Astrocyte (in vitro differentiated cells and primary cell): ENCODE data around the gene ALDH3A1. TPM values are rescaled to one million over a fixed set of nuclear protein-coding genes. Genes with fewer than 3 reads are reported as not detected.

ENCODE experiments used
- DNase-seq: peaks from one replicate; pipeline ENCODE4 v3.0.0-alpha.2; 2010; ENCODE audit warnings: low read depth
- FAIRE-seq: peaks from 2 replicates; lab custom pipeline; 2011; peaks lifted over from hg19 to GRCh38; lab: Jason Lieb, UNC
- H2AFZ ChIP-seq: 2 replicates; pipeline ENCODE4 v1.6.0; 2012; ENCODE audit warnings: low read depth, low read length, inconsistent platforms
- H3K27ac ChIP-seq: 2 replicates; pipeline ENCODE4 v1.5.1; 2011; ENCODE audit warnings: low read depth, low read length, inconsistent platforms
- H3K27me3 ChIP-seq: 2 replicates; pipeline ENCODE4 v1.6.0; 2011; ENCODE audit warnings: low read length, inconsistent platforms; ENCODE audit not compliant: insufficient read depth
- H3K36me3 ChIP-seq: 2 replicates; pipeline ENCODE4 v1.5.1; 2011; ENCODE audit warnings: low read length, inconsistent platforms; ENCODE audit not compliant: insufficient read depth
- H3K4me1 ChIP-seq: 2 replicates; pipeline ENCODE4 v1.5.1; 2011; ENCODE audit warnings: low read length, inconsistent platforms; ENCODE audit not compliant: insufficient read depth
- H3K4me2 ChIP-seq: 2 replicates; pipeline ENCODE4 v1.6.0; 2012; ENCODE audit warnings: low read length, inconsistent platforms
- H3K4me3 ChIP-seq: 2 replicates; pipeline ENCODE4 v1.5.1; 2011; ENCODE audit warnings: low read depth, mild to moderate bottlenecking, low read length, inconsistent platforms; ENCODE audit not compliant: insufficient read depth
- H3K79me2 ChIP-seq: 2 replicates; pipeline ENCODE4 v1.6.0; 2012; ENCODE audit warnings: mild to moderate bottlenecking, low read length, inconsistent platforms; ENCODE audit not compliant: insufficient read depth
- H3K9ac ChIP-seq: 2 replicates; pipeline ENCODE4 v1.6.0; 2012; ENCODE audit warnings: mild to moderate bottlenecking, low read length, inconsistent platforms
- H3K9me3 ChIP-seq: 2 replicates; pipeline ENCODE4 v1.5.1; 2012; ENCODE audit warnings: low read depth, mild to moderate bottlenecking, low read length, inconsistent platforms; ENCODE audit not compliant: insufficient read depth
- H4K20me1 ChIP-seq: 2 replicates; pipeline ENCODE4 v1.6.0; 2012; ENCODE audit warnings: low read length, inconsistent platforms; ENCODE audit not compliant: insufficient read depth
- H3K27ac Mint-ChIP-seq: one replicate; pipeline ENCODE4 v1.8.0; 2021; ENCODE audit warnings: mild to moderate bottlenecking, mixed read lengths; ENCODE audit not compliant: unreplicated experiment
- H3K27me3 Mint-ChIP-seq: one replicate; pipeline ENCODE4 v1.8.0; 2021; ENCODE audit warnings: low read depth, mixed read lengths; ENCODE audit not compliant: unreplicated experiment
- H3K36me3 Mint-ChIP-seq: one replicate; pipeline ENCODE4 v1.8.0; 2021; ENCODE audit warnings: low read depth, mixed read lengths; ENCODE audit not compliant: unreplicated experiment
- H3K4me1 Mint-ChIP-seq: one replicate; pipeline ENCODE4 v1.8.0; 2021; ENCODE audit warnings: low read depth, mixed read lengths; ENCODE audit not compliant: unreplicated experiment
- H3K4me3 Mint-ChIP-seq: one replicate; pipeline ENCODE4 v1.8.0; 2021; ENCODE audit warnings: mild to moderate bottlenecking, moderate library complexity, mixed read lengths; ENCODE audit not compliant: unreplicated experiment
- H3K9me3 Mint-ChIP-seq: one replicate; pipeline ENCODE4 v1.8.0; 2021; ENCODE audit warnings: mild to moderate bottlenecking, mixed read lengths; ENCODE audit not compliant: unreplicated experiment
- EZH2 ChIP-seq: IDR thresholded peaks from 2 replicates; pipeline ENCODE4 v1.6.1; 2012; ENCODE audit warnings: mild to moderate bottlenecking, low read length, inconsistent platforms; ENCODE audit not compliant: insufficient read depth
- total RNA-seq: library from RNA; stranded (reverse); gene quantifications from 2 replicates; pipeline ENCODE4 v1.2.1, GENCODE V29; 2021
- TF ChIP-seq, protein P1 (sequence below): IDR thresholded peaks from 2 replicates; pipeline ENCODE4 v1.5.1; 2011; ENCODE audit warnings: low read depth, mild to moderate bottlenecking, inconsistent platforms, low read length, moderate library complexity; ENCODE audit not compliant: insufficient read depth

Gene ALDH3A1
- total RNA-seq, 1 donor from 2014 or later, result not detected

- no peaks in the 10 kb centered on the region for H3K4me1 ChIP-seq
- H3K4me3 ChIP-seq, result no peak overlapping the region
- Mint-ChIP-seq H3K4me1 (peaks cover 10% of the 10 kb centered on the region), H3K27me3 (no peaks in the 10 kb centered on the region), H3K4me3 (no peak overlapping the region), H3K27ac (no peak overlapping the region), H3K36me3 (peaks cover 40% of the 10 kb centered on the region), H3K9me3 (peaks cover 20% of the 10 kb centered on the region)
- H3K79me2 ChIP-seq, result no peaks in the 10 kb centered on the region
- no peaks in the 10 kb centered on the region for H4K20me1 ChIP-seq
- TF ChIP-seq, protein P1, sequence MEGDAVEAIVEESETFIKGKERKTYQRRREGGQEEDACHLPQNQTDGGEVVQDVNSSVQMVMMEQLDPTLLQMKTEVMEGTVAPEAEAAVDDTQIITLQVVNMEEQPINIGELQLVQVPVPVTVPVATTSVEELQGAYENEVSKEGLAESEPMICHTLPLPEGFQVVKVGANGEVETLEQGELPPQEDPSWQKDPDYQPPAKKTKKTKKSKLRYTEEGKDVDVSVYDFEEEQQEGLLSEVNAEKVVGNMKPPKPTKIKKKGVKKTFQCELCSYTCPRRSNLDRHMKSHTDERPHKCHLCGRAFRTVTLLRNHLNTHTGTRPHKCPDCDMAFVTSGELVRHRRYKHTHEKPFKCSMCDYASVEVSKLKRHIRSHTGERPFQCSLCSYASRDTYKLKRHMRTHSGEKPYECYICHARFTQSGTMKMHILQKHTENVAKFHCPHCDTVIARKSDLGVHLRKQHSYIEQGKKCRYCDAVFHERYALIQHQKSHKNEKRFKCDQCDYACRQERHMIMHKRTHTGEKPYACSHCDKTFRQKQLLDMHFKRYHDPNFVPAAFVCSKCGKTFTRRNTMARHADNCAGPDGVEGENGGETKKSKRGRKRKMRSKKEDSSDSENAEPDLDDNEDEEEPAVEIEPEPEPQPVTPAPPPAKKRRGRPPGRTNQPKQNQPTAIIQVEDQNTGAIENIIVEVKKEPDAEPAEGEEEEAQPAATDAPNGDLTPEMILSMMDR, result no peak
- TF ChIP-seq EZH2, result no peak
- no peaks in the 10 kb centered on the region for H3K27me3 ChIP-seq
- no peak overlapping the region for H2AFZ ChIP-seq
- DNase-seq, result no peak
- H3K36me3 ChIP-seq, result no peaks in the 10 kb centered on the region
- H3K4me2 ChIP-seq, result no peak overlapping the region
- no peak for FAIRE-seq
- no peaks in the 10 kb centered on the region for H3K9me3 ChIP-seq
- no peak overlapping the region for H3K27ac ChIP-seq
- H3K9ac ChIP-seq, result no peak overlapping the region
Observed at GRCh38 chr17:19791918-19792550, 43.9 kb upstream of the ALDH3A1 start.

DNA sequence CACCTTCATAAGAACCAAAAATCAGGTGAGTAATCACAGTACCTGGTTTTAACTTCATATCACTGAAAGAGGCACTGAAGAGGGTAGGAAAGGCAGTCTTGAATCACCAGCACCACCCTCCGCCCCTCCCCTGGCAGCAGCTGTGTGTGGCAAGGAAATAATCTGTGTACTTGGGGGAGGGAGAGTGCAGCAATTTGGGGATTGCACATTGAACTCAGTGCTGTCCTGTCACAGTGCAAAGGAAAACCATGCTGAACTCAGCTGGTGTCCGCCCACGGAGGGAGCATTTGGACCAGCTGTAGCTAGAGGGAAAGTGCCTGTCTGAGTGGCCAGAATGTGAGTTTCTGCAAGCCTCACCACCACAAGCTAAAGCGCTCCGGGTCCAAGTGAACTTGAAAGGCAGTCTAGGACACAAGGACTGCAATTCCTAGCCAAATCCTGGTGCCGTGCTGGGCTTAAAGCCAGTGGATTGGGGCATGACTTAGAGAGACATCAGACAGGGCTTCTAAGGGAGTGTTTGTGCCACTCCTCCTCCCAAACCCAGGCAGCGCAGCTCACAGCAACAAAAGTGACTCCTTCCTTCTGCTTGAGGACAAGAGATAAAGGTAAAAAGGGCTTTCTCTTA is 39.7 kb upstream of the ALDH3A1 start:
- Histone ChIP-seq H3K36me3 (no peaks in the 10 kb centered on the region), H3K4me3 (no peak overlapping the region), H3K27me3 (no peaks in the 10 kb centered on the region), H3K9ac (no peak overlapping the region), H4K20me1 (no peaks in the 10 kb centered on the region), H3K9me3 (no peaks in the 10 kb centered on the region), H3K4me1 (no peaks in the 10 kb centered on the region), H3K79me2 (no peaks in the 10 kb centered on the region), H2AFZ (no peak overlapping the region), H3K4me2 (no peak overlapping the region), H3K27ac (no peak overlapping the region)
- no peak for DNase-seq
- Mint-ChIP-seq H3K4me1 (peaks cover 10% of the 10 kb centered on the region), H3K27ac (no peak overlapping the region), H3K36me3 (peaks cover 8% of the 10 kb centered on the region), H3K9me3 (peaks cover 3% of the 10 kb centered on the region), H3K4me3 (no peak overlapping the region), H3K27me3 (no peaks in the 10 kb centered on the region)
- TF ChIP-seq, protein P1, result no peak
- no peak for TF ChIP-seq EZH2
- no peak for FAIRE-seq

DNA sequence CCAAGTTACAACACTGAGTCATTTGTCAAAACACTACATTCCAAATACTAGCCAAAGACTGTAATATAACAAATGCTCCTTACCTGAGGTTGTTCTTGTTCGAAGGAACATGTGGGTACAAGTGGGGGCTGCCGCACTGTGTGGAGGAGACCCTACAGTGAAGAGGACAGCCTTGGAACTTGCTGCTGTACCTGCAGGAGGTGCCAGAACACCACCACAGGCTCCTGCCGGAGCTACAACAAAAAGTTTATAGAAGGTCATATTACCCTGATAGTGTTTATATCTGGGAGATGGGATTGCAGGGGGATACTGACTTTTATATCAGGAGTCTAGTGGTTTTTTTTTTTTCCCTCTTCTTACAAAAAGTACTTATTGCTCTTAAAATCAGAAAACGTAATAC is 37.8 kb upstream of the ALDH3A1 start:
- DNase-seq, result no peak
- TF ChIP-seq EZH2, result no peak
- TF ChIP-seq, protein P1, result no peak
- H3K27me3 ChIP-seq, result no peaks in the 10 kb centered on the region
- no peak overlapping the region for H3K4me2 ChIP-seq
- no peak overlapping the region for H3K4me3 ChIP-seq
- H3K36me3 ChIP-seq, result no peaks in the 10 kb centered on the region
- no peak overlapping the region for H3K27ac ChIP-seq
- FAIRE-seq, result no peak
- H3K36me3 Mint-ChIP-seq, result peaks cover 8% of the 10 kb centered on the region
- H3K4me1 ChIP-seq, result no peaks in the 10 kb centered on the region
- no peak overlapping the region for H3K4me3 Mint-ChIP-seq
- H3K27ac Mint-ChIP-seq, result no peak overlapping the region
- no peaks in the 10 kb centered on the region for H4K20me1 ChIP-seq
- no peaks in the 10 kb centered on the region for H3K9me3 ChIP-seq
- H3K9ac ChIP-seq, result no peak overlapping the region
- H2AFZ ChIP-seq, result no peak overlapping the region
- no peaks in the 10 kb centered on the region for H3K9me3 Mint-ChIP-seq
- H3K79me2 ChIP-seq, result no peaks in the 10 kb centered on the region
- no peaks in the 10 kb centered on the region for H3K27me3 Mint-ChIP-seq
- peaks cover 10% of the 10 kb centered on the region for H3K4me1 Mint-ChIP-seq
